HK-2 (cell line): ENCODE results near the gene BRSK1.

ENCODE experiments used
- DNase-seq: peaks from one replicate; pipeline ENCODE4 v3.0.0-alpha.2; 2018; ENCODE audit not compliant: unreplicated experiment

BRSK1 gene

DNA sequence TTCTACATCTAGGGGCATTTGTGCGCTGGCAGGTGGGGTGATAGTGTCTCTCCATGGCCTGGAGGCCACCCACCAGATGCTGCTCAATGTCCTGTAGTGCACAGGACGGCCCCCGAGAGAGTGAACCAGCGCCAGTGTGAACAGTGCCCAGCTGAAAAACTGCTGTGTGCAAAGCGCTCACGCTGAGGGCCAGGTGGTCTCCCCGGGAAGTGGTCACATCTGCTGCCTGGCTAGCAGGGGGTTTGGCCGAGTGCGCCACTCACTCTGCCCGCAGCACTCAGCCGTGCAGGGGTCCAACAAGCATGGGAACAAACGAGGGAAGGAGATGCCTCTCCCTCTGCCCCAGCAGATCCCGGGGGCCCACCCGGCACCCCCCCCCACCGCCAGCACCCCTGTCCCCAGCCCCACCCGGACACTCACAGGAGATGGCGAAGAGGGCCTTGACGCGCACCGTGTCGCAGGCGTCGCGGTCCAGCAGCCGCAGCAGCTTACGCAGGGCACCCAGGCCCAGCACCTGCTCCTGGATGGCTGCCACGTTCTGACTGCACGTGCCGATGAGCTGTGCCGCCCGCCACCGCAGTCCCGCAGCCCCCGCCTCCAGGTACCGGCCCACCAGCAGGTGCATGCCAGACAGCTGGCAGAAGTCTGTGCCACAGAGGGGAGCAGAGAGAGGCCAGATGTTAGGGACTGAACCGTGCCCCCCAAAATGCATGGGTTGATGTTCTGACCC is 9.7 kb upstream of the BRSK1 start:
- DNase-seq, result no peak

DNA sequence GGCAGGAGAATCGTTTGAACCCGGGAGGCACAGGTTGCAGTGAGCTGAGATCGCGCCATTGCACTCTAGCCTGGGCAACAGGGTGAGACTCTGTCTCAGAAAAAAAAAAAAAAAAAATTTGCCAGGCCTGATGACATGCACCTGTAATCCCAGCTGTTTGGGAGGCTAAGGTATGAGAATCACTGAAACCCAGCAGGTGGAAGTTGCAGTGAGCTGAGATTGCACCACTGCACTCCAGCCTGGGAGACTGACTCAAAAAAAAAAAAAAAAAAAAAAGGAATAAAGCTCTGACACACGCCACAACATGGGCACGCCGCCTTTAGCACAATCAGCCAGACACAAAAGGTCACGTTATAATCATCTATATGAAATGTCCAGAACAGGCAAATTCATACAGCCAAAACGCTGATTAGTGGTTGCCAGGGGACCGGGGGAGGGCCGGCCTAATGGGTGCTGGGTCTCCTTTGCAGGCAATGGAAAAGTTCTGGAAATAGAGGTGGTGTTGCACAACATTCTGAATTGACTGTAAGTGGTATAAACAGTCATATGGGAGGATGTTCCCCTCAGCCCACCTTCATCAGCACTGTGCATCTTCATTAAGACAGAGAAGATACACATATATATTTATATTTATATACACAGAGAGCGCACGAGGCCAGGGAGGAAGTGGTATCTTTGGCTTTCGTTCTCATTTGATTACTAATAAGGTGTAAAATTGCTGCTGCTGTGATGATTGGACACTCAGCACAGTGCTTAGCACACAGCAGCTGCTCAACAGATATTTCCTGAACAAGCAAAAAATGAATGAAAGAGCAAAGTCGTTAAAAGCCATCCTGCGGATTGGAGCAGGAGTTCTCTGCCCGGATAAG is 7.7 kb upstream of the BRSK1 start:
- no peak for DNase-seq

DNA sequence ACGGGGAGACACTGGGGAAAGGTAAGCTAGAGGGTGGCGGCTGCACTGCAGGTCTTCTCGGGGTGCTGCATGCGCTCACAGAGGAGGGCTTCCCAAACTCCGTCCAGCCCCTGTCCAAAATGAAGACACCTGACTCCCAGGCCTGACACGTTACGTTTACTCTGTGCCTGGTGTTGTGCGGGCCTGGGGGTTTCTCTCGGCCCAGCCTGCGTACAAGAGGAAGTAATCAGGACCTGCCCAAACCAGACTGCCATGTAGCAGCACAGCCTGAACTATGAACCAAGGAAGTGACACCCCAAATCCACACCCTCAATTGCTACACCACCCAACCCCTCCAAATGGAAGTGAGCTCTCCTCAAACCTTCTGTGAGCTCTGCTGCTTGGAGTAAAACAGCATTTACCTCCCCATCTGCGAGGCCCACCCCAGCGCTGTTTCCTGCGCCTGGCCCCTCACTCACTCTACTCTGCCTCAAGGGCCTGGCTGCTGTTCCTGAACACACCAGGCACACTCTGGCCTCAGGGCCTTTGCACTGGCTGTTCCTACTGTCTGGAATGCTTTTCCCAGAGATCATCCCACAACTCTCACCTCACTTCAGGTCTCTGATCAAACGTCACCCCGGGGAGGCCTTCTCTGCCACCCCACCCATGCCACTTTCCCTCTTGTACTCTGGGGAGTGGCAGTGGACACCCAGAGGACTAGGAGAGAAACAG is 6.9 kb upstream of the BRSK1 start:
- no peak for DNase-seq

DNA sequence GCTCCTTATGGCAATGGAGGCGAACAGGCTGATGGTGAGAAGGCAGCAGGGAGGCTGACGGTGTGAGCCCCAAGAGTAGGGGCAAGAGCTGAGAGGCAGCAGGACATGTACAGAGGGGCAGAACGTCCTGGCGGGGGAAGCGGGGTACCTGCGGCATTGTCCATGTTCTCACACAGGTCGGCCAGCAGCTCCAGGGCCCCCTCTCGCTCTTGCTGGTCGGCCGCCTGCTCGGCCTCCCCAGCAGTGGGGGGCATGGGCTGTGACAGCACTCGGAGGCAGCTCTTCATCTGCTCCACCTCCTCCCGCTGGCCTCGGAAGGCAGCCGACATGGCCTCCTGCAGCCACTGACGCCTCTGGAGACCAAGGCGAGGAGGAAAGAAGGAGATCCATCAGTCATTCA is 6.3 kb upstream of the BRSK1 start:
- DNase-seq, result no peak

DNA sequence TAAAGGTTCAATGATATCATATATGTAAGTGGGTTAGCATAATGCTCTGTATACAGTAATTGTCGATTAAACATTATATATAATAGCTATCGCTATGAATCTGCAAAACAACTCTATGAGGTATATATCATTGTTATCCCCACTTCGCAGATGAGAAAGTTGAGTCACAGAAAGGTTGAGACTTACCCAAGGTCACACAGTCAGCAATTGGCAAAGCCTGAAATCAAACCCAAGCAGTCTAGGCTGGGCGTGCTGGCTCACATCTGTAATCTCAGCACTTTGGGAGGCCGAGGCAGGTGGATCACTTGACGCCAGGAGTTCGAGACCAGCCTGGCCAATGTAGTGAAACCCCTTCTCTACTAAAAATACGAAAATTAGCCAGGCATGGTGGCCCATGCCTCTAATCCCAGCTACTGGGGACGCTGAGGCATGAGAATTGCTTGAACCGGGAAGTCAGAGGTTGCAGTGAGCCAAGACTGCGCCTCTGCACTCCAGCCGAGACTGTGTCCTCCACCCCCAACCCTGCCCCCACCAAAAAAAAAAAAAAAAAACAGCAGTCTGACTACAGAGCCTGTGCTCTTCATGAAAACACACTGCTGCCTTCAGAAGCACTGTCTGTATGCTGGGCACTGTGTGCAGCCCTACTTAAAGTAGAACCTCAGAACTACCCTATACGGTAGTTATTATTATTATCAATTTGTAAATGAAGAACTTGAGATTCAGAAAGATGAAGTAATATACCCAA is 5.2 kb upstream of the BRSK1 start:
- DNase-seq, result no peak

DNA sequence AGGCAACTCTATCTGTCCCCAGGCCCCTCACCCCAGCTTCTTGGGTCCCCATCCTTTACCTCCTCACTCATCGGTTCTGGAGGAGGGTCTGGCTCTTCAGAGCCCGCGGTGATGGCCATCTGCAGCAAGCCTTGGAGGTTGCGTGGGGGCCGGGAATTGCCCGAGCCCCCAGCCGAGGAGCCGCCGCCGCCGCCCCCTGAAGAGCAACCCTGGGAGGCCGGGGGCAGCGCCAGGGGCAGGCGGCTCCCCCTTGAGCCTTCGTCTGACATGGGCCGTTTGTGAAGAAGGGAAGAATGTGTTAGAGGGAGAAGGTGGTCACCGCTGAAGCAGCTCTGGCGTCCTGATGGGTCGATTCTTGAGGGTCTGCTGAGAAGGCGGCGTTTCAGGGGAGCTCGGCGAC is 4.5 kb upstream of the BRSK1 start:
- DNase-seq, result no peak

DNA sequence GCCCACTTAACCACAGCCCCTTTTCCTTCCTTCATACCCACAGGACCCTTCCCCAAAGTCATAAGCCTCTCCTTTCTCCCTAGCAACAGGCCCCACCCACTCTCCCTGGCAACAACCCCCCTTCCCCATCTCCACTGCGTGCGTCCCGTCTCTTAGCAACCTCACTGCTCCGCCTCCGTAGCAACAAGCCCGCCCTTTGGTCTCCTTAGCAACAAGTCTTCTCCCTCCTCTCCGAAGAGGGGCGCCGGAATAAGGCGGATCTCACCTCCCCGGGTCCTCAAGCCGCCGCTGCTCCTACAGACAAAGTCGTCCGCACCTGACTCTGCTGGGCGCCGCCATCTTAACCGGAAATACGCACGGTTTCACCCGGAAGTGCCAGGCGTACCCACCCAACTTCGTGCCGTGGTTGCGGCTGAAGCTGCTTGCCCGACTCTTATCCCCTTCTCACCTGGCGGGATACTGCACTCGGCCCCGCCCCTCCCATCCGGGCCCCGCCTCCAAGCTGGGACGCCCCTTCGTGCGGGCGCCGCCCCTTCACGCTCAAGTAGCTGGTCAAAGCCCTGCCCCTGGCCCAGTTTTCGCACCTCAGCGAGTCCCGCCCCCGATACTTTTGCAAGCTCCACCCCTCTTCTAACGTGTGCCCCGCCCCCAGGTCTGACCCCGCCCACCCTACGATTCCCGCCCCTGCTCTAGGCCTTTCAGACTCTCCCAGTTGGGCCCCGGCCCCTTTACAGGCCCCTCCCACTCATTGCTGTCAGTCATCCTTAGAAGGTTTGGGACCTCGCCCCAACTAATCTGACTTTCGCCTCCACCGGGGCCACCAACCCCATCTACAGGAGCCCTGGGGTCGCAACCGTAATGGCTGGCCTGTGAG is 3.8 kb upstream of the BRSK1 start, which contains the start of gene HSPBP1:
HSPBP1 (minus strand) TSS at position 341 of the 874 bp plus-strand sequence. CDS start 502 bp downstream, outside the sequence.
- peak; percentile 99 for DNase-seq

DNA sequence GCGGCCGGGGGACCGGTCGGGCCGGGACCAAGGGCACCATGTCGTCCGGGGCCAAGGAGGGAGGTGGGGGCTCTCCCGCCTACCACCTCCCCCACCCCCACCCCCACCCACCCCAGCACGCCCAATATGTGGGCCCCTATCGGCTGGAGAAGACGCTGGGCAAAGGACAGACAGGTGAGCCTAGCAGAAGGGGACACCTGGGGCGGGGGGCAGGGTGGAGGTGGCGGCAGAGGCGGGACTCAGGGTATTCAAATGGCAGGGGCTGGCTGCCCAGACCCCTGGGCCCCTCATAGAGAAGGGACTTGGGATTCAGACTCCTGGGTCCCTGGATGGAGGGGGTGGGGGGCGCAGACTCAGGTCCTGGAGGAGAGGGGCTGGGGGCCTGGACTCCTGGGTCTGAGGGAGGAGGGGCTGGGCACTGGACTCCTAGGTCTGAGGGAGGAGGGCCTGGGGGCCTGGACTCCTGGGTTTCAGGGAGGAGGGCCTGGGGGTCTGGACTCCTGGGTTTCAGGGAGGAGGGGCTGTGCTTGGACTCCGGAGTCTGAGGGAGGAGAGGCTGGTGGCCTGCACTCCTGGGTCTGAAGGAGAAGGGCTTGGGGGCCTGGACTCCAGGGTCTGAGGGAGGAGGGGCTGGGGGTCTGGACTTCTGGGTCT is 735 bp downstream of the BRSK1 start:
- DNase-seq, result no peak

DNA sequence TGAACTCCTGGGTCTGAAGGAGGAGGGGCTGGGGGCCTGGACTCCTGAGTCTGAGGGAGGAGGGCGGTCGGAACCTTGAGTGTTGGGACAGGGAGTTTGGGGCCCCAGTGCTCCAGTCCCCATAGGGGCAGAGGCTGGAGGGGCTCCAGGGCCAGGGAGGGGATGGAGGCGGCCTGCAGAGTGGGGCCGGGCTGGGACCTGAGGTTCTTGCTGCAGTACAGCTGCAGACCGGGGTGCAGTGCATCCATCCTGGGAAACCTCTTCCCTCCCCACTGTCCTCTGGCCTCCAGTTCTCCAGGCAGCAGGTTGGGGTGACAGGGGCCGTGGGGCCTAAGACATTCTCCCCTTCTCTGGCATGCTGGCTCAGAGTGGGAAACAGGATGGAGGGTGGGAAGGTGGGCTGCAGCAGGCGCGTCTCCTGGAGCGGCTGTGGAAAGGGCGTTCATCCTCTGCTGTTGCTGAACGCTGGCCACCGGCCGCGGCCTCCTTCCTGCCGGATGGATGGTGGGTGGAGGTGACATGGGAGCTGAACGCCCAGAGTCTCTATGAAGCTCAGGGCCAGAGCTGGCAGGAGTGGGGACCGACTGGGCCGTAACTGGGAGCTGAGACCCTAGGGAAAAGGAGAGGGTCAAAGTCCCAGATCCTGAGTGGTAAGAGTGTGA is 1.6 kb downstream of the BRSK1 start:
- DNase-seq, result no peak

DNA sequence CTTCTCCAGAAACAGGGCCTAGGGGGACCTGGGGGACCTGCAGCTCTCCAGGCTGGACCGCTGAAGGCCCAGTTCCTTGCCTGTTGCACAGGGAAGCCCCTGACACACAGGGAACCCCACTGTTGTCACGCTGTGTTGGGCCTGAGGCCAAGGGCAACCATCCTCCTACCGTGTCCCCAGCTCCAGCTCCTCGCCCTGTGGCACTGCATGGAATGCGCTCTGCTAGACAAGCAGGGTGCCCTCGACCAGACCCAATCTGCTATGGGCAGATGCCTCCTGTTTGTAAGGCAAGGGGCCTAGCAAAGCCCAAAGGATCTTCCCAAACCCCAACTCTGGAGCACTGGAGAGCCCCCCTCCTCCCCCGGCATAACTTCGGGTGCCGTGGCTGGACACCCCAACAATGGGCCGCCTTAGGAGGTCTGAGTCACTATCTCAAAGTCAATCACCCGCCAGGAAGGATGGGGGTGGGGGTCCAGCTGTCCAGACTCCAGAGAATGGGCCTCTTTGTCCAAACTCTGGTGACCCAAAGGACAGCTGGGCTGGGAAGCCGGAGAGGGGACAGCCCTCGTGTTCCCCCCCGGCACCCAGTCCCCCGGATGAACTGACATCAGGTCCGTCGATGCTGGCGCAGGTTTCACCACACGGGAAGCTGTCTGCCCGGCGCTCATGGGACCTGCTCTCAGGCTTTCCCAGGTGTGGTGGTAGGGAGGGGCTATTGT is 3.7 kb downstream of the BRSK1 start:
- no peak for DNase-seq

DNA sequence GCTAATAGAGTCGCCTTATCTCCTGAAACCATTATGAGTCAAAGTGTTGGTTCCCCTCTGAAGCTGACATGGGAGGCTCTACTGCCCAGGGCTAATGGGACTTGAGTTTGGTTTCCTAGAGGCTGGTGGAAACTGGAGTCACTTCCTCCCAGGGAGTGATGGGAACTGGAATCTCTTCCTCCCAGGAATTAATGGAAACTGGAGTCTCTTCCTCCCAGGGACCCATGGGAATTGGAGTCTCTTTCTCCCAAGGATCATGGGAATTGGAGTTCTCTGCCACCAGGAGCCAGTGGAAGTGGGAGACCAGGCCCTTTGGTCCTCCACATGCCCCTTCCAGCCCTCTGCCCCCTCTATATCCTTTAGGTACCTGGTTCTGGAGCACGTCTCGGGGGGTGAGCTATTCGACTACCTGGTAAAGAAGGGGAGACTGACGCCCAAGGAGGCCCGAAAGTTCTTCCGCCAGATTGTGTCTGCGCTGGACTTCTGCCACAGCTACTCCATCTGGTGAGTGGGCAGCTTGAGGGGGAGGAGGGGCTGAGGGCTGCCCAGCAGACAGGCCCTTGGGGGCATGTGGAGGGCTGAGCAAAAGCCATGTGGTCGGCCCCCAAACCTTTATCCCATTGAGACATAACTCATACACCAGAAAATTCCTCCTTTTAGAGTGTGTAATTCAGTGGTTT is 5.5 kb downstream of the BRSK1 start:
- no peak for DNase-seq

DNA sequence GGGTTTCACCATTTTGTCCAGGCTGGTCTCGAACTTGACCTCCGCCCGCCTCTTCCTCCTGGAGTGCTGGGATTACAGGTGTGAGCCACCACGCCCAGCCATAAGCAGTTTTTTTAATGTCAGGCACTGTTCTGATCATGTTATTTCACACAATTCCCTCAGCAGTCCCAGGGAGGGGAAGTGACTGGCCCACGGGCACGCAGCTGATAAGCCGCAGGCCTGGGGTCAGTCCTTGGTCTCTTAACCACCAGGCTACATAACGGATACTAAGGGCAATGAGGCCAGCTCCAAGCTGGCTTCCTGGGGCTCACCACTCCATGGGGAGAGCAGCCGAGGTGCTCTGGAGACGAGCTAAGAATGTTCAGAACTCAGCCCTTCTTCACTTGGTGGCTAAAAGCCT is 13.5 kb downstream of the BRSK1 start:
- no peak for DNase-seq

DNA sequence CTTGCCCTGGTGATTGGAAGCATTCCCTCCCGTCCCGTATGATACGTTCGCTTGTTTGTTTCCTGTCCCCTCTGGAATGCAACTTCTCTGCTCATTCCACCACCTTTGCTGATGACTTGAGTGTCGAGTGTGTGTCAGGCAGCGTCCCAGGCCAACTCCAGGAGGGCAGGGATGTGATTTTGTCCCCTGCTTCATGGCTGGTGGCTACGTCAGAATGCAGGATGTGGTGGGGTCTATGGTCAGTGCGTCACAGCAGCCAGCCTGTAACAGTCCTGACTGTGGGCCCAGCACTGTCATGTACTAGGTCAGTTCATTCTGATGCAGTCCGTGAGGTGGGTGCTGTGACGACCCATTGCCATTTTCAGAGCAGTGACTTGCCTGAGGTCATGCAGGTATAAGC is 16.2 kb downstream of the BRSK1 start:
- DNase-seq, result no peak

DNA sequence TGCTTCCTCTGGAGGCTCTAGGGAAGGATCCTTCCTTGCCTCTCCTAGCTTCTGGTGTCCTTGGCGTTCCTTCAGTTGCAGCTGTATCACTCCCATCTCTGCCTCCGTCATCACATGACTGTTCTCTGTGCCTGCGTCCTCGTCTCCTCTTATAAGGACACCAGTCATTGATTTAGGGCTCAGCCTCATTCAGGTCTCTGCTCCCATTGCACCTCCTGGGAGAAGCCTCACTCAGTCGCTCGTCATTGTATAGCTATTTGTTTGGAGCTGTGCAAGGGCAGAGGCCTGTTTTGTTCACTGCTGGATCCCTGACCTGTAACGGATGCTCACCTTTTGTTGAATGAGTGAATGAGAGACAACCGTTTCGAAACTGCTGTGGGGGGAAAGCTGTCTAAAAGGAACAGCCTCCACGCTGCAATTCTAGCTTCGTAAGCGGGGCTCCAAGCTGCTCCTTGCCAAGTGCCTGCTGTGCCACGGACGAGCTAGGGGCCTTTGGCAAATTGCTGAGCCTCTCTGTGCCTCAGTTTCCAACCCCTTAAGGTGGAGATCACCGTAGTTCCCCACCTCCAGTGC is 17.2 kb downstream of the BRSK1 start:
- DNase-seq, result no peak

DNA sequence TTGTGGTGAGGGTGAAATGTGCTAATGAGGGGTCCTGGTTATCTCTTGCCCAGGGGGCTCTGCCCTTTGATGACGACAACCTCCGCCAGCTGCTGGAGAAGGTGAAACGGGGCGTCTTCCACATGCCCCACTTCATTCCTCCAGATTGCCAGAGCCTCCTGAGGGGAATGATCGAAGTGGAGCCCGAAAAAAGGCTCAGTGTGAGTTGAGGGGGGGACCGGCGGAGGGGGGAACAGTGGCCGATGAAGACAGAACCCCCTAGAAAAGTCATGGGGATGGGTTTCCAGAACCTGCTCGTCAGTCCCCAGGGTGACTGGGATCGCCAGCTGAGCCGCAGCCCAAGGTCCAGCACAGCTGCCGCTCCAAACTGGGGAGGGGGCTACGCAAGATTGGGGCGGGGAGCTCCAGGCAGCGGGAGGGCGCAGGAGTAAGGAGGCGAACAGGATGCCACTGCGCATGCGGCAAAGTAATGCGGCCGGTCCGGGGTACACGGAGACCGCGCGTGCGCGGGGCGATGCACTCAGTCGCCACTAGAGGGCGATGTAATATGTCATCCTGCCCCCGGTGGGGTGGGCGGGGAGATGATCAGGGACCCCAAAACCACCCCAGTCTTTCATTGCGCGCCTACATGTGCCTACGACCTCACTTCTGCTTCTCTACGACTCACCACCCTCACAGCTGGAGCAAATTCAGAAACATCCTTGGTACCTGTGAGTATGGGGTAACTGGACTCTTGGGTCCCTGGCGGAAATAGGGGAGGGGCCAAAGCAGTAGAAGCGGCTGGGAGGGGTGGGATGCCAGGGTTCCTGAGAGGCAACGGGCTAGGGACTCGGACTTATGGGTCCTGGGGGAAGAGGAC is 17.9 kb downstream of the BRSK1 start:
- peak; percentile 95 for DNase-seq

DNA sequence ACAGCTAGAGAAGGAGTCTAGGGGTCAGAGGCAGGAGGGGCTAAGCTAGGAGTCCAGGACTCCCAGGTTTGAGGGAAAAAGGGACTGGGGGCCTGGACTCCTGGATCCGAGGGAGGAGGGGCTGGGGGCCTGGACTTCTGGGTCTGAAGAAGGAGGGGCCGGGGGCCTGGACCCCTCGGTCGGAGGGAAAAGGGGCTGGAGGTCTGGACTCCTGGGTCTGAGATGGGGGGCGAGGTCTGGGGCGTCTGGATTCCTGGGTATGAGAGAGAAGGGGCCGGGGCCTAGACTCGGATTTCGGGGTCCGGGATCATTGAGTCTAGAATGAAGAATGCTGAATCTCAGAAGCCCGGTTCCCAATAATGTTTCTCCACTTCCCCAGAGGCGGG is 18.5 kb downstream of the BRSK1 start:
- DNase-seq, result no peak

DNA sequence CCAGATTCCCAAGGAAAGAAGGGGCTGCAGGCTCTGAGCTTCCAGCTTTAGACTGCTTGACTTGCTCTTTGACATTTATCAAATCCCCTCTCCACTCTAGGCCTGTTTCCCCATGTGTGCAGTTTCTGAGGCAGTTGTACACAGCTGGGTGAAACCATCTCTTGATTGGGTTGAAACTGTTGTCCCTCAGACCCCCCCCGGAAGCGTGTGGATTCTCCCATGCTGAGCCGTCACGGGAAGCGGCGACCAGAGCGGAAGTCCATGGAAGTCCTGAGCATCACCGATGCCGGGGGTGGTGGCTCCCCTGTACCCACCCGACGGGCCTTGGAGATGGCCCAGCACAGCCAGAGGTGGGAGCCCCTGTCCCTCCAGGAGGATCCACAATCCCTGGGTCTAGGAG is 19.7 kb downstream of the BRSK1 start:
- no peak for DNase-seq
